SK-N-SH (cell line): ENCODE data around the gene TSC2.

Source experiments
- CTCF ChIP-seq: fragments of 200-600 bp; sonication (generic); IDR thresholded peaks from 2 replicates; pipeline ENCODE4 v1.6.1; 2017; ENCODE audit warnings: antibody characterized with exemption, mild to moderate bottlenecking, moderate library complexity
- ELF1 ChIP-seq: IDR thresholded peaks from 2 replicates; pipeline ENCODE4 v1.4.0; 2012
- USF2 ChIP-seq: fragments of 150-350 bp; IDR thresholded peaks from 2 replicates; pipeline ENCODE4 v1.6.1; 2017; ENCODE audit warnings: antibody characterized with exemption, low read length, low read depth, borderline replicate concordance

GRCh38 chr16:2088759-2089358 lies 41.1 kb downstream of the TSC2 start:
- TF ChIP-seq CTCF (no peak), ELF1 (no peak), USF2 (no peak)
